Stimulated activated CD4-positive, alpha-beta T cell treated with anti-CD3 and anti-CD28 coated beads, Interleukin-1b, Interleukin-23, amount 100 ng/mL, for 48 hours (primary cell): ENCODE measurements around the gene PMEL.
"Not testable (repeated sequence)": the region's sequence is repeated elsewhere in the genome, so short reads cannot be mapped to it uniquely, and the experiment has no call there.

Source experiments
- DNase-seq: peaks from one replicate; pipeline ENCODE4 v3.0.0-alpha.2; 2020

The PMEL gene

GRCh38 chr12:55982319-55982936 lies 16.6 kb upstream of the PMEL start:
- no peak for DNase-seq

GRCh38 chr12:55981882-55982281 lies 16.0 kb upstream of the PMEL start:
- DNase-seq = not testable (repeated sequence)

GRCh38 chr12:55979069-55979468 lies 13.2 kb upstream of the PMEL start:
- no peak for DNase-seq

GRCh38 chr12:55978393-55978792 lies 12.6 kb upstream of the PMEL start:
- DNase-seq = no peak

GRCh38 chr12:55974308-55974730 lies 8.5 kb upstream of the PMEL start:
- DNase-seq = peak; percentile 41

GRCh38 chr12:55973599-55974307 lies 7.9 kb upstream of the PMEL start, which contains the start of gene RAB5B:
TSS of gene RAB5B (plus strand) at chr12:55974078. CDS start at chr12:55986961, 12,883 bp downstream.
- DNase-seq = peak; percentile 99

GRCh38 chr12:55972911-55973598 lies 7.2 kb upstream of the PMEL start:
- DNase-seq = no peak

- DNase-seq = no peak
These were observed 6.6 kb upstream of the PMEL start for GRCh38 chr12:55972456-55972855.

GRCh38 chr12:55972042-55972441 lies 6.2 kb upstream of the PMEL start:
- no peak for DNase-seq

- DNase-seq = no peak
These were observed 4.9 kb upstream of the PMEL start for GRCh38 chr12:55970775-55971174.

GRCh38 chr12:55969356-55969755 lies 3.5 kb upstream of the PMEL start:
- no peak for DNase-seq

GRCh38 chr12:55966408-55967281 lies 803 bp upstream of the PMEL start, which contains the start of gene CDK2:
TSS of gene CDK2 (plus strand) at chr12:55966830. CDS start at chr12:55967009, 179 bp downstream.
- DNase-seq = peak; percentile 91

- DNase-seq = no peak
These were observed 602 bp downstream of the PMEL start for GRCh38 chr12:55965240-55965639.

- no peak for DNase-seq
These were observed 2.1 kb downstream of the PMEL start for GRCh38 chr12:55963760-55964159.

- DNase-seq = no peak
These were observed 8.6 kb downstream of the PMEL start for GRCh38 chr12:55957106-55957859.

GRCh38 chr12:55955800-55956508 lies 9.9 kb downstream of the PMEL start:
- DNase-seq = peak; percentile 67

- no peak for DNase-seq
These were observed 10.5 kb downstream of the PMEL start for GRCh38 chr12:55955344-55955743.

GRCh38 chr12:55946553-55946952 lies 19.3 kb downstream of the PMEL start:
- DNase-seq = no peak

- no peak for DNase-seq
These were observed 23.2 kb downstream of the PMEL start for GRCh38 chr12:55942577-55943136.

- DNase-seq = no peak
These were observed 23.8 kb downstream of the PMEL start for GRCh38 chr12:55942055-55942454.
